Measurements from ENCODE around the gene SPPL2C.

Gene SPPL2C, protein sequence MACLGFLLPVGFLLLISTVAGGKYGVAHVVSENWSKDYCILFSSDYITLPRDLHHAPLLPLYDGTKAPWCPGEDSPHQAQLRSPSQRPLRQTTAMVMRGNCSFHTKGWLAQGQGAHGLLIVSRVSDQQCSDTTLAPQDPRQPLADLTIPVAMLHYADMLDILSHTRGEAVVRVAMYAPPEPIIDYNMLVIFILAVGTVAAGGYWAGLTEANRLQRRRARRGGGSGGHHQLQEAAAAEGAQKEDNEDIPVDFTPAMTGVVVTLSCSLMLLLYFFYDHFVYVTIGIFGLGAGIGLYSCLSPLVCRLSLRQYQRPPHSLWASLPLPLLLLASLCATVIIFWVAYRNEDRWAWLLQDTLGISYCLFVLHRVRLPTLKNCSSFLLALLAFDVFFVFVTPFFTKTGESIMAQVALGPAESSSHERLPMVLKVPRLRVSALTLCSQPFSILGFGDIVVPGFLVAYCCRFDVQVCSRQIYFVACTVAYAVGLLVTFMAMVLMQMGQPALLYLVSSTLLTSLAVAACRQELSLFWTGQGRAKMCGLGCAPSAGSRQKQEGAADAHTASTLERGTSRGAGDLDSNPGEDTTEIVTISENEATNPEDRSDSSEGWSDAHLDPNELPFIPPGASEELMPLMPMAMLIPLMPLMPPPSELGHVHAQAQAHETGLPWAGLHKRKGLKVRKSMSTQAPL

DNA sequence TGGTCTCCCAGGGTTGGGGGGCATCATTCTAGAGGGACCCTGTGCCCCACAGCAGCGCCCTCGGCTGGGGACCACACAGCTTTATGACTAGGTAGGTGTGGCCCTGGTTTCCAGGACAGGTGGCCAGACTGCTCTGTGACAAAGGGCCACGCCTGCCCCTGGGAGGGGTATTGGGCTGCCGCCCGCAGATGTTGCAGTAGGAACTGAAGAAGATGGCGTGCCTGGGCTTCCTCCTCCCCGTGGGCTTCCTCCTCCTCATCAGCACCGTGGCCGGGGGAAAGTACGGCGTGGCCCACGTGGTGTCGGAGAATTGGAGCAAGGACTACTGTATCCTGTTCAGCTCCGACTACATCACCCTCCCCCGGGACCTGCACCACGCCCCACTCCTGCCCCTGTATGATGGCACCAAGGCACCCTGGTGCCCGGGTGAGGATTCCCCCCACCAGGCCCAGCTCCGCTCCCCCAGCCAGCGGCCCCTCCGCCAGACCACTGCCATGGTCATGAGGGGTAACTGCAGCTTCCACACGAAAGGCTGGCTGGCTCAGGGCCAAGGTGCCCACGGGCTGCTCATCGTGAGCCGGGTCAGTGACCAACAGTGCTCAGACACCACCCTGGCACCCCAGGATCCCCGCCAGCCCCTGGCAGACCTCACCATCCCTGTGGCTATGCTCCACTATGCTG lies at the start of gene SPPL2C:
TSS of gene SPPL2C (plus strand) at position 187 of the 681 bp plus-strand sequence. CDS start at position 213, 26 bp downstream.
- Mint-ChIP-seq H3K27me3 (no peaks in the 10 kb centered on the region), H3K9me3 (no peaks in the 10 kb centered on the region), H3K4me1 (ENCODE audit: low read depth) (no peaks in the 10 kb centered on the region), H3K27ac (no peak within 1 kb of the TSS), H3K4me3 (no peak within 1 kb of the TSS), H3K36me3 (ENCODE audit: low read depth) (no peaks in the 10 kb centered on the region)
- no peak for DNase-seq

GRCh38 chr17:45800816-45801215 lies 43.9 kb upstream of the SPPL2C start:
- Mint-ChIP-seq H3K27me3 (peaks cover 18% of the 10 kb centered on the region), H3K4me3 (no peak overlapping the region), H3K36me3 (ENCODE audit: low read depth) (no peaks in the 10 kb centered on the region), H3K27ac (no peak overlapping the region), H3K4me1 (ENCODE audit: low read depth) (no peaks in the 10 kb centered on the region), H3K9me3 (no peaks in the 10 kb centered on the region)
- DNase-seq = no peak

- H3K27ac Mint-ChIP-seq = no peak overlapping the region
- H3K9me3 Mint-ChIP-seq = no peaks in the 10 kb centered on the region
- no peaks in the 10 kb centered on the region for H3K36me3 Mint-ChIP-seq (ENCODE audit: low read depth)
- no peak for DNase-seq
- no peaks in the 10 kb centered on the region for H3K4me1 Mint-ChIP-seq (ENCODE audit: low read depth)
- no peak overlapping the region for H3K4me3 Mint-ChIP-seq
- peaks cover 19% of the 10 kb centered on the region for H3K27me3 Mint-ChIP-seq
Observed at GRCh38 chr17:45801421-45801820, 43.3 kb upstream of the SPPL2C start.

DNA sequence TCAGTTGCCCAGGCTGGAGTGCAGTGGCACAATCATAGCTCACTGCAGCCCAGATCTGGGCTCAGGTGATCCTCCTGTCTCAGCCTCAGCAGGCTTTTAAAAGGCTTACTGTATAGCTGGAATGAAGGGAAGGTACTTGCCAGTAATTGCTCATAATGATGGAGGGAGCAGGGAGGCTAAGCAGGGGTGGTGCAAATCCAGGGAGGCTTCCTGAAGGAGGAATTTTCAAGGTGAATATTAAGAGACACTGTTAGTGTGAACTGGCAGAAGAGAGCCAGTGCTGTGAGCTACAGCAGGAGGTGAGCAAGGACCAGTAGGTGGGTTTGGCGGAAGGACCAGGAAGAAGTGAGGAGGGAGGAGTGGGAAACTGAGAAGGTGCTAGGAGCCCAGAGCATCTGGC lies 35.8 kb upstream of the SPPL2C start:
- Mint-ChIP-seq H3K4me3 (no peak overlapping the region), H3K36me3 (ENCODE audit: low read depth) (no peaks in the 10 kb centered on the region), H3K27ac (no peak overlapping the region), H3K27me3 (peaks cover 14% of the 10 kb centered on the region), H3K9me3 (no peaks in the 10 kb centered on the region), H3K4me1 (ENCODE audit: low read depth) (no peaks in the 10 kb centered on the region)
- no peak for DNase-seq

GRCh38 chr17:45809499-45809898 lies 35.2 kb upstream of the SPPL2C start:
- DNase-seq = no peak
- no peak overlapping the region for H3K4me3 Mint-ChIP-seq
- no peaks in the 10 kb centered on the region for H3K36me3 Mint-ChIP-seq (ENCODE audit: low read depth)
- no peaks in the 10 kb centered on the region for H3K4me1 Mint-ChIP-seq (ENCODE audit: low read depth)
- no peaks in the 10 kb centered on the region for H3K9me3 Mint-ChIP-seq
- no peak overlapping the region for H3K27ac Mint-ChIP-seq
- H3K27me3 Mint-ChIP-seq = peaks cover 11% of the 10 kb centered on the region

GRCh38 chr17:45812102-45812501 lies 32.6 kb upstream of the SPPL2C start:
- Mint-ChIP-seq H3K27me3 (peaks cover 3% of the 10 kb centered on the region), H3K27ac (no peak overlapping the region), H3K4me1 (ENCODE audit: low read depth) (no peaks in the 10 kb centered on the region), H3K36me3 (ENCODE audit: low read depth) (no peaks in the 10 kb centered on the region), H3K9me3 (no peaks in the 10 kb centered on the region), H3K4me3 (no peak overlapping the region)
- no peak for DNase-seq

GRCh38 chr17:45813048-45813725 lies 31.5 kb upstream of the SPPL2C start:
- no peak overlapping the region for H3K4me3 Mint-ChIP-seq
- DNase-seq = no peak
- H3K4me1 Mint-ChIP-seq (ENCODE audit: low read depth) = no peaks in the 10 kb centered on the region
- H3K9me3 Mint-ChIP-seq = no peaks in the 10 kb centered on the region
- no peaks in the 10 kb centered on the region for H3K27me3 Mint-ChIP-seq
- no peaks in the 10 kb centered on the region for H3K36me3 Mint-ChIP-seq (ENCODE audit: low read depth)
- no peak overlapping the region for H3K27ac Mint-ChIP-seq

- no peak for DNase-seq
- no peak overlapping the region for H3K27ac Mint-ChIP-seq
- no peaks in the 10 kb centered on the region for H3K4me1 Mint-ChIP-seq (ENCODE audit: low read depth)
- no peak overlapping the region for H3K4me3 Mint-ChIP-seq
- H3K9me3 Mint-ChIP-seq = no peaks in the 10 kb centered on the region
- no peaks in the 10 kb centered on the region for H3K27me3 Mint-ChIP-seq
- H3K36me3 Mint-ChIP-seq (ENCODE audit: low read depth) = no peaks in the 10 kb centered on the region
Observed at GRCh38 chr17:45814622-45815606, 29.8 kb upstream of the SPPL2C start.

- no peaks in the 10 kb centered on the region for H3K9me3 Mint-ChIP-seq
- no peaks in the 10 kb centered on the region for H3K36me3 Mint-ChIP-seq (ENCODE audit: low read depth)
- no peak overlapping the region for H3K27ac Mint-ChIP-seq
- no peaks in the 10 kb centered on the region for H3K4me1 Mint-ChIP-seq (ENCODE audit: low read depth)
- H3K27me3 Mint-ChIP-seq = no peaks in the 10 kb centered on the region
- no peak for DNase-seq
- no peak overlapping the region for H3K4me3 Mint-ChIP-seq
Observed at GRCh38 chr17:45815752-45816151, 28.9 kb upstream of the SPPL2C start.

DNA sequence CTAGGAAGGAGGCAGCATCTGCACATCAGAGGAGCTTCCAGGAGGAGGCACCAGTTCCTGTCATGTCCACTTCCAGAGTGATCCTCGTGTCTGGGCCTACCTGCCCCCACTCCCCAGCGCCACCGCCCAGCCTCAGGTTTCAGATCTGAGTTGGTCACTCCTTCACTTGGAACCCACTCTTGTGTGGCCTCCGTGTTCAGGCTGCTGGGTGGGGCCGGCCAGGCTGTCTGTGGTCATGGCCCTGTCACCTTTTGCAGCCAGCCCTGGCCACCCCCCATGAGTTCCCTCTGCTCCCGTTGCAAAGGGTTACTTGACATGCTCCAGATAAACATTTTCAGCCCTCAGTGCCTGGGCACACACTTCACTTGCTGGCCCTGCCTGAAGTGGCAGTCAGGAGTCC lies 26.6 kb upstream of the SPPL2C start:
- H3K27me3 Mint-ChIP-seq = no peaks in the 10 kb centered on the region
- H3K4me3 Mint-ChIP-seq = no peak overlapping the region
- no peak overlapping the region for H3K27ac Mint-ChIP-seq
- no peaks in the 10 kb centered on the region for H3K9me3 Mint-ChIP-seq
- H3K36me3 Mint-ChIP-seq (ENCODE audit: low read depth) = no peaks in the 10 kb centered on the region
- DNase-seq = no peak
- peaks cover under 1% of the 10 kb centered on the region for H3K4me1 Mint-ChIP-seq (ENCODE audit: low read depth)

- no peaks in the 10 kb centered on the region for H3K36me3 Mint-ChIP-seq (ENCODE audit: low read depth)
- no peak overlapping the region for H3K27ac Mint-ChIP-seq
- H3K4me1 Mint-ChIP-seq (ENCODE audit: low read depth) = peaks cover 2% of the 10 kb centered on the region
- no peak for DNase-seq
- H3K9me3 Mint-ChIP-seq = no peaks in the 10 kb centered on the region
- H3K27me3 Mint-ChIP-seq = no peaks in the 10 kb centered on the region
- H3K4me3 Mint-ChIP-seq = no peak overlapping the region
Observed at GRCh38 chr17:45818699-45819098, 26.0 kb upstream of the SPPL2C start.

GRCh38 chr17:45819632-45820031 lies 25.0 kb upstream of the SPPL2C start:
- DNase-seq = no peak
- H3K36me3 Mint-ChIP-seq (ENCODE audit: low read depth) = no peaks in the 10 kb centered on the region
- no peaks in the 10 kb centered on the region for H3K9me3 Mint-ChIP-seq
- no peak overlapping the region for H3K4me3 Mint-ChIP-seq
- H3K27ac Mint-ChIP-seq = no peak overlapping the region
- peaks cover 3% of the 10 kb centered on the region for H3K4me1 Mint-ChIP-seq (ENCODE audit: low read depth)
- no peaks in the 10 kb centered on the region for H3K27me3 Mint-ChIP-seq

DNA sequence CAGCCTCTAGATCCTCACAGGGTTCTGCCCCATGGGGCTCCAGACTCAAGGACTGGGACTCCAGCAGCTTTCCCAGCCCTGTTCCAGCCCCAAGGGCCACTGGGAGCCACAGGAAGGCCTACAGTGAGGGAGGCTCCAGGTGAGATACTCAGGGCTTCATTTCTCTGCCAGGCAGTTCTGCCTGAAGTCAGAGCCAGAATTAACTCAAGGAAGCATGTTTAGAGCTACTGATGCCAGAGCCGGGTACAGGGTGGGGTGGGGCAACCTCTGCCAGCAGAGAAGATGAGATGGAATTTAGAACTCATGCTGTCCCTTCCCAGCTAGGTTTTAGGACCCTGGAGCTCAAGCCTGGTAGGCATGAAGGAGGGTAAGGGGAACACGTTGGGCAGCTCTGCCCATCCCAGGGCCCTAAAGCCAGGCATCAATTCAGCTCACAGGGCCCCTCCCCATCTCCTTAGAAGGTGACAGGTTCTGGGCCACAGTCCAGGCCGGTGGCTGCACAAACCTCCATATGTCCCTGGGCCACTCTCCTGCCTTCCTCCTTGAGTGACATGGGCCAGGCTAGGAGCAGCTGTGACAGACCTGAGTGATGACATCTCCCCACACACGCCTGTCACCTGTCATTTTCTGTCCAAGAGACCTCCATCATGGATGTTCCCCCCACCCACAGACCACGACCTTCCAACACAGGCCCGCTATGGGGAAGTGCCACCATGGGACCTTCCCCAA lies 24.5 kb upstream of the SPPL2C start:
- Mint-ChIP-seq H3K27me3 (no peaks in the 10 kb centered on the region), H3K36me3 (ENCODE audit: low read depth) (no peaks in the 10 kb centered on the region), H3K4me3 (no peak overlapping the region), H3K4me1 (ENCODE audit: low read depth) (peaks cover 3% of the 10 kb centered on the region), H3K27ac (no peak overlapping the region), H3K9me3 (no peaks in the 10 kb centered on the region)
- no peak for DNase-seq

All from activated T-cell treated with anti-CD3 and anti-CD28 coated beads, Interleukin-2, amount 50 U/mL, for 24 hours (primary cell).